GM23338 (cell line): Measurements from ENCODE around the gene ZNF335. TPM values are rescaled to one million over a fixed set of nuclear protein-coding genes. Genes with fewer than 3 reads are reported as not detected.
"Not testable (repeated sequence)": the region's sequence is repeated elsewhere in the genome, so short reads cannot be mapped to it uniquely, and the experiment has no call there.

Experiments
- ATAC-seq: fragments of 200-7000 bp; cut with Tn5 transposase; 3 replicates; pipeline ENCODE4 v1.9.1; 2020
- DNase-seq: peaks from one replicate; pipeline ENCODE4 v3.0.0-alpha.2; 2015; ENCODE audit warnings: low spot score
- H2AFZ ChIP-seq: fragments of 200-600 bp; sonication (generic); 2 replicates; pipeline ENCODE4 v1.8.0; 2016; ENCODE audit warnings: antibody characterized with exemption, mild to moderate bottlenecking, moderate library complexity
- H3F3A ChIP-seq: fragments of 200-600 bp; sonication (generic); replicated peaks from 2 replicates; pipeline ENCODE4 v1.8.0; 2017; ENCODE audit warnings: antibody characterized with exemption, mixed run types, low read depth
- H3K27ac ChIP-seq: fragments of 200-600 bp; sonication (generic); 2 replicates; pipeline ENCODE4 v1.6.1; 2016; ENCODE audit warnings: low read depth
- H3K27me3 ChIP-seq: fragments of 200-600 bp; sonication (generic); 2 replicates; pipeline ENCODE4 v1.8.0; 2016; ENCODE audit warnings: mild to moderate bottlenecking, mixed run types, moderate library complexity; ENCODE audit not compliant: insufficient read depth
- H3K36me3 ChIP-seq: fragments of 200-600 bp; sonication (generic); 2 replicates; pipeline ENCODE4 v1.8.0; 2016; ENCODE audit warnings: mild to moderate bottlenecking; ENCODE audit not compliant: insufficient read depth
- H3K4me1 ChIP-seq: fragments of 200-600 bp; sonication (generic); 2 replicates; pipeline ENCODE4 v1.8.0; 2016; ENCODE audit warnings: mild to moderate bottlenecking, moderate library complexity; ENCODE audit not compliant: insufficient read depth
- H3K4me2 ChIP-seq: fragments of 200-600 bp; sonication (generic); 2 replicates; pipeline ENCODE4 v1.7.1; 2017; ENCODE audit warnings: mixed run types
- H3K4me3 ChIP-seq: fragments of 200-600 bp; sonication (generic); 2 replicates; pipeline ENCODE4 v1.6.1; 2016; ENCODE audit warnings: mixed run types
- H3K79me2 ChIP-seq: fragments of 200-600 bp; sonication (generic); replicated peaks from 2 replicates; pipeline ENCODE4 v1.8.0; 2017; ENCODE audit warnings: mild to moderate bottlenecking; ENCODE audit not compliant: insufficient read depth
- H3K9me2 ChIP-seq: fragments of 200-600 bp; sonication (generic); 2 replicates; pipeline ENCODE4 v1.8.0; 2017; ENCODE audit not compliant: insufficient read depth
- H4K20me1 ChIP-seq: fragments of 200-600 bp; sonication (generic); replicated peaks from 2 replicates; pipeline ENCODE4 v1.8.0; 2017; ENCODE audit warnings: mild to moderate bottlenecking; ENCODE audit not compliant: insufficient read depth
- H3K27ac Mint-ChIP-seq: 2 replicates; pipeline ENCODE4 v1.8.0; 2020; ENCODE audit warnings: inconsistent platforms, mild to moderate bottlenecking, moderate library complexity, mixed read lengths
- H3K27me3 Mint-ChIP-seq: 3 replicates; pipeline ENCODE4 v1.8.0; 2022; ENCODE audit warnings: low read depth, mild to moderate bottlenecking, moderate library complexity, mixed read lengths, inconsistent platforms; ENCODE audit not compliant: insufficient read depth, poor library complexity
- H3K36me3 Mint-ChIP-seq: 3 replicates; pipeline ENCODE4 v1.8.0; 2021; ENCODE audit warnings: low read depth, mild to moderate bottlenecking, inconsistent platforms, moderate library complexity, mixed read lengths
- H3K4me1 Mint-ChIP-seq: 3 replicates; pipeline ENCODE4 v1.8.0; 2020; ENCODE audit warnings: mild to moderate bottlenecking, inconsistent platforms, mixed read lengths
- H3K4me3 Mint-ChIP-seq: 3 replicates; pipeline ENCODE4 v1.8.0; 2021; ENCODE audit warnings: moderate library complexity, mild to moderate bottlenecking, inconsistent platforms, mixed read lengths
- H3K9me3 Mint-ChIP-seq: 3 replicates; pipeline ENCODE4 v1.8.0; 2020; ENCODE audit warnings: moderate library complexity, mild to moderate bottlenecking, inconsistent platforms, mixed read lengths
- CTCF ChIP-seq, 2 experiments: fragments of 200-600 bp in 1 of 2; sonication (generic) in 1 of 2; conservative IDR thresholded peaks; 2 replicates each; pipeline versions ENCODE4 v1.5.1 to v1.6.1; 2016 to 2017; ENCODE audit warnings: antibody characterized with exemption in 2 of 2, low read depth in 2 of 2, mild to moderate bottlenecking in 2 of 2, moderate library complexity in 1 of 2
- NANOG ChIP-seq: IDR thresholded peaks from 2 replicates; pipeline ENCODE4 v1.6.1; 2016; ENCODE audit warnings: antibody characterized with exemption, borderline replicate concordance
- REST ChIP-seq: IDR thresholded peaks from one replicate; pipeline ENCODE4 v1.6.1; 2018; ENCODE audit warnings: antibody characterized with exemption; ENCODE audit not compliant: unreplicated experiment
- polyA plus RNA-seq: library from polyadenylated mRNA; unstranded; fragments of >200 nt; fragmentation: Nextera tagmentation; extraction: Ambion mirVana; gene quantifications from 2 replicates; pipeline ENCODE4 v1.2.1, GENCODE V29; 2016
- total RNA-seq: library from RNA; depleted of rRNA; stranded (reverse); fragments of >200 nt; shearing (Covaris generic); gene quantifications from 2 replicates; pipeline ENCODE4 v1.2.3, GENCODE V29; 2014

Gene ZNF335
- total and polyA plus RNA-seq, 2 experiments from 2014 or later, result 7.4 to 24.2 TPM

- H3K79me2 ChIP-seq, H3K36me3 ChIP-seq, H3K27ac ChIP-seq, H3K4me2 ChIP-seq, ATAC-seq, H3K9me2 ChIP-seq, H4K20me1 ChIP-seq, DNase-seq, H3K27me3 ChIP-seq, H2AFZ ChIP-seq, H3K4me1 Mint-ChIP-seq, H3K4me1 ChIP-seq, H3K4me3 ChIP-seq, H3K4me3 Mint-ChIP-seq, H3K36me3 Mint-ChIP-seq, H3F3A ChIP-seq, H3K9me3 Mint-ChIP-seq, H3K27ac Mint-ChIP-seq: not testable (repeated sequence)
- H3K27me3 Mint-ChIP-seq, result peaks cover 10% of the 10 kb centered on the region
These were observed 16.8 kb upstream of the ZNF335 start for GRCh38 chr20:45988830-45989229.

GRCh38 chr20:45987108-45987780, 15.2 kb upstream of the ZNF335 start:
- Mint-ChIP-seq H3K4me1 (peaks cover 10% of the 10 kb centered on the region), H3K36me3 (no peaks in the 10 kb centered on the region)
- peak; percentile 84 to 97 for TF ChIP-seq CTCF (conservative IDR thresholded peaks at IDR 0.05; ENCODE audit: low read depth in 2 of 2)
- no peak for TF ChIP-seq NANOG
- peak; percentile 21 for TF ChIP-seq REST

GRCh38 chr20:45985573-45985972, 13.6 kb upstream of the ZNF335 start:
- Mint-ChIP-seq H3K4me1 (peaks cover 10% of the 10 kb centered on the region), H3K27ac (no peak overlapping the region), H3K27me3 (peaks cover 2% of the 10 kb centered on the region), H3K9me3 (no peaks in the 10 kb centered on the region), H3K36me3 (no peaks in the 10 kb centered on the region), H3K4me3 (no peak overlapping the region)
- H3K27me3 ChIP-seq, result no peaks in the 10 kb centered on the region
- no peak overlapping the region for H3K4me3 ChIP-seq
- peaks cover 9% of the 10 kb centered on the region for H3K4me1 ChIP-seq
- no peak overlapping the region for H2AFZ ChIP-seq
- ATAC-seq (peak; percentile 16; the same call in 1 of the 3 replicates), DNase-seq (peak; percentile 21)
- H3K4me2 ChIP-seq, result no peak overlapping the region
- H3K27ac ChIP-seq, result no peak overlapping the region
- no peaks in the 10 kb centered on the region for H4K20me1 ChIP-seq
- H3K79me2 ChIP-seq, result no peaks in the 10 kb centered on the region
- no peaks in the 10 kb centered on the region for H3K9me2 ChIP-seq
- H3F3A ChIP-seq, result no peaks in the 10 kb centered on the region
- no peaks in the 10 kb centered on the region for H3K36me3 ChIP-seq
- peak in 1 of 2 experiments; percentile 58; a peak in 3 of 4 replicates for TF ChIP-seq CTCF (conservative IDR thresholded peaks at IDR 0.05; ENCODE audit: low read depth in 2 of 2)

More at GRCh38 chr20:45987108-45987780, 15.2 kb upstream of the ZNF335 start:
- Histone ChIP-seq H3F3A (no peaks in the 10 kb centered on the region), H3K36me3 (no peaks in the 10 kb centered on the region), H4K20me1 (no peaks in the 10 kb centered on the region), H3K4me2 (no peak overlapping the region), H3K9me2 (no peaks in the 10 kb centered on the region), H3K27ac (no peak overlapping the region), H2AFZ (peak overlapping the region; percentile 83; the same call in 1 of the 2 replicates), H3K4me1 (peaks cover 9% of the 10 kb centered on the region), H3K4me3 (no peak overlapping the region), H3K79me2 (no peaks in the 10 kb centered on the region), H3K27me3 (no peaks in the 10 kb centered on the region)
- H3K4me3 Mint-ChIP-seq, result no peak overlapping the region
- peak; percentile 92 for DNase-seq
- H3K27me3 Mint-ChIP-seq, result peaks cover 2% of the 10 kb centered on the region
- ATAC-seq, result peak; percentile 98
- no peaks in the 10 kb centered on the region for H3K9me3 Mint-ChIP-seq
- H3K27ac Mint-ChIP-seq, result no peak overlapping the region
